IMR-90 (cell line): Measurements from ENCODE around the gene NECTIN4. TPM values are rescaled to one million over a fixed set of nuclear protein-coding genes. Genes with fewer than 3 reads are reported as not detected.

Experiments used
- ATAC-seq: fragments of 200-7000 bp; cut with Tn5 transposase; 2 replicates; pipeline ENCODE4 v1.9.1; 2020; ENCODE audit warnings: low read depth, mild to moderate bottlenecking, moderate library complexity
- BruUV-seq: library from RNA; stranded (reverse); fragments of 400-500 nt; replicated peaks from 2 replicates; lab custom pipeline; 2021; lab: Mats Ljungman, UMichigan
- CTCF ChIA-PET: fragments of 300-600 bp; formaldehyde crosslinking; extraction: SDS; loops from one replicate; lab custom pipeline; 2021; ENCODE audit warnings: antibody characterized with exemption; lab: Yijun Ruan, JAX
- POLR2A ChIA-PET: fragments of 300-600 bp; sonication (Branson Sonifier 250); formaldehyde crosslinking; loops from one replicate; lab custom pipeline; 2022; ENCODE audit warnings: antibody characterized with exemption; ENCODE audit not compliant: unreplicated experiment; lab: Charles Lee
- DNase-seq: peaks from one replicate; pipeline ENCODE4 v3.0.0; 2013
- H2AFZ ChIP-seq: replicated peaks from 2 replicates; pipeline ENCODE3; 2013; ENCODE audit warnings: low read length, mild to moderate bottlenecking; ENCODE audit not compliant: poor library complexity
- H2AK5ac ChIP-seq: 2 replicates; pipeline ENCODE4 v1.6.1; 2013; ENCODE audit warnings: low read depth, low read length, inconsistent platforms
- H2AK9ac ChIP-seq: replicated peaks from 2 replicates; pipeline ENCODE3; 2013; ENCODE audit warnings: mild to moderate bottlenecking, low read depth, low read length, moderate library complexity; ENCODE audit not compliant: poor library complexity
- H2BK120ac ChIP-seq: 2 replicates; pipeline ENCODE4 v1.6.1; 2013; ENCODE audit warnings: low read depth, low read length, inconsistent platforms
- H2BK15ac ChIP-seq: 3 replicates; pipeline ENCODE4 v1.6.1; 2013; ENCODE audit warnings: low read depth, low read length, inconsistent platforms
- H2BK20ac ChIP-seq: 2 replicates; pipeline ENCODE4 v1.6.1; 2013; ENCODE audit warnings: low read depth, mild to moderate bottlenecking, inconsistent platforms, low read length, moderate library complexity
- H2BK5ac ChIP-seq: 2 replicates; pipeline ENCODE4 v1.6.1; 2013; ENCODE audit warnings: mild to moderate bottlenecking, low read depth, low read length, inconsistent platforms; ENCODE audit not compliant: poor library complexity, severe bottlenecking
- H3K14ac ChIP-seq: replicated peaks from 2 replicates; pipeline ENCODE4 v1.6.1; 2013; ENCODE audit warnings: low read depth, low read length, inconsistent platforms
- H3K18ac ChIP-seq: 2 replicates; pipeline ENCODE4 v1.6.1; 2013; ENCODE audit warnings: low read depth, low read length, control low read depth
- H3K23ac ChIP-seq: 2 replicates; pipeline ENCODE4 v1.6.1; 2013; ENCODE audit warnings: low read depth, low read length, inconsistent platforms
- H3K27ac ChIP-seq: 2 replicates; pipeline ENCODE4 v1.5.1; 2013; ENCODE audit warnings: mild to moderate bottlenecking, control low read depth, low read length; ENCODE audit not compliant: insufficient read depth
- H3K27me3 ChIP-seq: 2 replicates; pipeline ENCODE4 v1.6.1; 2013; ENCODE audit warnings: low read length; ENCODE audit not compliant: control insufficient read depth, insufficient read depth
- H3K36me3 ChIP-seq: 2 replicates; pipeline ENCODE4 v1.6.1; 2013; ENCODE audit warnings: low read length, mixed read lengths; ENCODE audit not compliant: control insufficient read depth, insufficient read depth
- H3K4ac ChIP-seq: 2 replicates; pipeline ENCODE4 v1.6.1; 2013; ENCODE audit warnings: low read depth, low read length, inconsistent platforms
- H3K4me1 ChIP-seq: 2 replicates; pipeline ENCODE4 v1.6.1; 2013; ENCODE audit warnings: low read length, mixed read lengths; ENCODE audit not compliant: control insufficient read depth, insufficient read depth
- H3K4me2 ChIP-seq: 2 replicates; pipeline ENCODE4 v1.6.1; 2013; ENCODE audit warnings: low read depth, mild to moderate bottlenecking, control low read depth, low read length, moderate library complexity
- H3K4me3 ChIP-seq: 2 replicates; pipeline ENCODE4 v1.5.1; 2013; ENCODE audit warnings: low read depth, mild to moderate bottlenecking, control low read depth, low read length, moderate library complexity; ENCODE audit not compliant: insufficient read depth
- H3K56ac ChIP-seq: 2 replicates; pipeline ENCODE4 v1.6.1; 2013; ENCODE audit warnings: low read length, inconsistent platforms; ENCODE audit not compliant: insufficient read depth; ENCODE audit errors: extremely low read depth
- H3K79me1 ChIP-seq, 2 experiments: 2 replicates each; pipeline ENCODE4 v1.6.1; 2013; ENCODE audit warnings: low read length in 2 of 2, inconsistent platforms in 1 of 2, low read depth in 1 of 2
- H3K9ac ChIP-seq: 2 replicates; pipeline ENCODE4 v1.6.1; 2013; ENCODE audit warnings: low read depth, low read length, control low read depth
- H3K9me1 ChIP-seq: 2 replicates; pipeline ENCODE4 v1.6.1; 2013; ENCODE audit warnings: low read length, inconsistent platforms; ENCODE audit not compliant: insufficient read depth
- H3K9me3 ChIP-seq: 2 replicates; pipeline ENCODE4 v1.6.1; 2013; ENCODE audit warnings: low read length; ENCODE audit not compliant: control insufficient read depth, insufficient read depth
- H4K20me1 ChIP-seq: 2 replicates; pipeline ENCODE4 v1.6.1; 2013; ENCODE audit warnings: low read length, inconsistent platforms; ENCODE audit not compliant: insufficient read depth
- H4K5ac ChIP-seq: 2 replicates; pipeline ENCODE4 v1.6.1; 2013; ENCODE audit warnings: mild to moderate bottlenecking, low read depth, low read length, control low read depth
- H4K8ac ChIP-seq, 2 experiments: 2 replicates each; pipeline ENCODE4 v1.6.1; 2013; ENCODE audit warnings: low read depth in 2 of 2, low read length in 2 of 2, control low read depth in 1 of 2, inconsistent platforms in 1 of 2
- H4K91ac ChIP-seq: 2 replicates; pipeline ENCODE4 v1.6.1; 2013; ENCODE audit warnings: low read depth, low read length, inconsistent platforms; ENCODE audit not compliant: insufficient read depth
- MAZ ChIP-seq: IDR thresholded peaks from 2 replicates; pipeline ENCODE4 v1.6.1; 2012; ENCODE audit warnings: low read depth, mild to moderate bottlenecking, low read length, improper control_type of control experiment, moderate library complexity, borderline replicate concordance
- POLR2A ChIP-seq: IDR thresholded peaks from 2 replicates; pipeline ENCODE4 v1.6.1; 2012; ENCODE audit warnings: mild to moderate bottlenecking, low read depth, low read length
- SMC3 ChIP-seq: fragments of 150-350 bp; IDR thresholded peaks from 2 replicates; pipeline ENCODE4 v1.6.1; 2016; ENCODE audit warnings: low read depth, mild to moderate bottlenecking, antibody characterized with exemption, low read length, moderate library complexity
- WGBS, 2 experiments: methylation state at CpG; one replicate each; pipeline versions ENCODE4 v1.1.5 to v1.1.7; 2013; ENCODE audit warnings: missing lambda C conversion rate in 2 of 2; ENCODE audit not compliant: insufficient read length in 1 of 2; ENCODE audit errors: extremely low coverage in 2 of 2; 5-methylcytosine and 5-hydroxymethylcytosine counted together
- dilution Hi-C: fragments of 300-500 bp; cut with HindIII; formaldehyde crosslinking; loops from one replicate; pipeline ENCODE4 v1.14.3; 2018; ENCODE audit warnings: low sequenced_read_pairs; ENCODE audit not compliant: unreplicated experiment
- in situ Hi-C: fragments of 300-500 bp; cut with MboI; formaldehyde crosslinking; loops from 3 replicates; pipeline ENCODE4 v1.14.3; 2019; ENCODE audit warnings: low sequenced_read_pairs, inconsistent platforms, mixed read lengths
- intact Hi-C: fragments of 100-400 bp; cut with micrococcal nuclease; formaldehyde crosslinking; loops from 2 replicates; pipeline ENCODE4 v1.10.0; 2022
- polyA plus RNA-seq, 3 experiments: library from polyadenylated mRNA; depleted of rRNA; stranded (reverse); fragments of >200 nt; gene quantifications; 2 replicates each; pipeline ENCODE4 v1.2.3, GENCODE V29; 2012; ENCODE audit warnings: low replicate concordance in 1 of 3
- total RNA-seq: library from RNA; depleted of rRNA; stranded (reverse); fragments of >200 nt; gene quantifications from 2 replicates; pipeline ENCODE4 v1.2.3, GENCODE V29; 2012
- TF ChIP-seq, protein P1 (sequence below): fragments of 150-350 bp; IDR thresholded peaks from 2 replicates; pipeline ENCODE4 v1.6.1; 2017; ENCODE audit warnings: mild to moderate bottlenecking, antibody characterized with exemption, low read length, low read depth

The NECTIN4 gene
- total and polyA plus RNA-seq, 2 of the 4 experiments (the other 2 are of a cell fraction): 0.18 to 0.24 TPM

- H2BK5ac ChIP-seq: peak within 1 kb of the TSS; percentile 86
- H2AFZ ChIP-seq: peak within 1 kb of the TSS; percentile 78
- intact Hi-C loops (loop anchor here (1.0 to 5.0 kb wide), 3 partner anchors 36 to 53 kb away; no protein-coding TSS in a partner anchor), in situ Hi-C loops (loop anchor here (5.0 kb wide), 1 partner anchor 49 kb away; no protein-coding TSS in a partner anchor), dilution Hi-C loops (no loop called here)
- peak within 1 kb of the TSS; percentile 91 for H2BK120ac ChIP-seq
- peak within 1 kb of the TSS; percentile 21; the same call in 1 of the 2 replicates for H2AK5ac ChIP-seq
- peak within 1 kb of the TSS; percentile 96 for H4K91ac ChIP-seq
- peak within 1 kb of the TSS; percentile 93 for H3K14ac ChIP-seq
- peak within 1 kb of the TSS; percentile 87 for H3K4me2 ChIP-seq
- POLR2A ChIA-PET: no interaction called here
- CTCF ChIA-PET: interaction anchor here (2.0 to 2.2 kb wide), 2 partner anchors 49 to 51 kb away, joined by 10 to 13 read pairs; partner anchors contain the start of gene KLHDC9
- no peaks in the 10 kb centered on the region; the same call in 1 of the 2 replicates for H4K20me1 ChIP-seq
- H3K18ac ChIP-seq: peak within 1 kb of the TSS; percentile 94
- H2BK15ac ChIP-seq: peak within 1 kb of the TSS; percentile 86; the same call in 2 of the 3 replicates
- H3K36me3 ChIP-seq: peaks cover 13% of the 10 kb centered on the region
- peaks cover 18 to 37% of the 10 kb centered on the region in 2 experiments for H3K79me1 ChIP-seq
- 0% methylated on average over 10 of the region's 29 CpGs; no CpG with 5 or more reads in 1 of the 2 experiments for WGBS, 2 experiments
- peak within 1 kb of the TSS; percentile 91 for H4K5ac ChIP-seq
- peak within 1 kb of the TSS; percentile 89 for H3K23ac ChIP-seq
- ATAC-seq (peak; percentile 84), DNase-seq (peak; percentile 95)
- H3K4ac ChIP-seq: peak within 1 kb of the TSS; percentile 98
- H3K27ac ChIP-seq: peak within 1 kb of the TSS; percentile 93
- peak within 1 kb of the TSS; percentile 98 for H3K56ac ChIP-seq
- no peaks in the 10 kb centered on the region for H3K9me1 ChIP-seq
- H4K8ac ChIP-seq: peak within 1 kb of the TSS; percentile 95 to 100
- H3K4me3 ChIP-seq: peak within 1 kb of the TSS; percentile 53
- peak within 1 kb of the TSS; percentile 84 for H2AK9ac ChIP-seq
- H3K9me3 ChIP-seq: no peaks in the 10 kb centered on the region
- TF ChIP-seq, protein P1, sequence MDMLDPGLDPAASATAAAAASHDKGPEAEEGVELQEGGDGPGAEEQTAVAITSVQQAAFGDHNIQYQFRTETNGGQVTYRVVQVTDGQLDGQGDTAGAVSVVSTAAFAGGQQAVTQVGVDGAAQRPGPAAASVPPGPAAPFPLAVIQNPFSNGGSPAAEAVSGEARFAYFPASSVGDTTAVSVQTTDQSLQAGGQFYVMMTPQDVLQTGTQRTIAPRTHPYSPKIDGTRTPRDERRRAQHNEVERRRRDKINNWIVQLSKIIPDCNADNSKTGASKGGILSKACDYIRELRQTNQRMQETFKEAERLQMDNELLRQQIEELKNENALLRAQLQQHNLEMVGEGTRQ: no peak
- TF ChIP-seq SMC3 (no peak), POLR2A (peak; percentile 92), MAZ (0 out of 2 replicates have a peak, but pooled peaks have one; percentile 41)
- H3K27me3 ChIP-seq: no peaks in the 10 kb centered on the region
- H3K9ac ChIP-seq: peak within 1 kb of the TSS; percentile 86
- BruUV-seq: TSS peak; percentile 89
- no peaks in the 10 kb centered on the region; the same call in 1 of the 2 replicates for H3K4me1 ChIP-seq
- peak within 1 kb of the TSS; percentile 71; the same call in 1 of the 2 replicates for H2BK20ac ChIP-seq
Observed at GRCh38 chr1:161045736-161046604, 43.4 kb downstream of the NECTIN4 start, which contains the start of gene USF1. TSS of gene USF1 (minus strand) at chr1:161045977. CDS start at chr1:161043275, 2,702 bp downstream.
